NCI-H2107 (cell line): ENCODE results near the gene MAST1.
A peak's percentile ranks its signal among the peaks of the same experiment; 100 is the strongest.
"Not testable (repeated sequence)": the region's sequence is repeated elsewhere in the genome, so short reads cannot be mapped to it uniquely, and the experiment has no call there.

Experiments
- DNase-seq: peaks from one replicate; lab custom pipeline; 2025; lab: John Stamatoyannopoulos, UW

MAST1 gene

GRCh38 chr19:12896460-12896859 lies 58.1 kb downstream of the MAST1 start:
- DNase-seq: no peak

- no peak for DNase-seq
These were observed 61.7 kb downstream of the MAST1 start for GRCh38 chr19:12899891-12900518.

GRCh38 chr19:12907166-12907565 lies 68.9 kb downstream of the MAST1 start:
- no peak for DNase-seq

- peak; percentile 82 for DNase-seq
These were observed 74.3 kb downstream of the MAST1 start for GRCh38 chr19:12912571-12912970.

- peak; percentile 93 for DNase-seq
These were observed 74.8 kb downstream of the MAST1 start for GRCh38 chr19:12913011-12913561.

GRCh38 chr19:12913851-12914690 lies 75.8 kb downstream of the MAST1 start:
- DNase-seq: no peak

- DNase-seq: not testable (repeated sequence)
These were observed 77.5 kb downstream of the MAST1 start for GRCh38 chr19:12915860-12916259.

GRCh38 chr19:12918253-12918652 lies 79.9 kb downstream of the MAST1 start:
- no peak for DNase-seq

GRCh38 chr19:12921047-12921446 lies 82.7 kb downstream of the MAST1 start:
- DNase-seq: no peak

GRCh38 chr19:12922959-12923358 lies 84.6 kb downstream of the MAST1 start:
- no peak for DNase-seq
